ENCODE results near the gene PCP2. TPM values are rescaled to one million over a fixed set of nuclear protein-coding genes. Genes with fewer than 3 reads are reported as not detected.

The PCP2 gene
- polyA plus RNA-seq, 6 donors from 2014 or later: 0.64 to 0.76 (median 0.70) TPM; not detected in 2

DNA sequence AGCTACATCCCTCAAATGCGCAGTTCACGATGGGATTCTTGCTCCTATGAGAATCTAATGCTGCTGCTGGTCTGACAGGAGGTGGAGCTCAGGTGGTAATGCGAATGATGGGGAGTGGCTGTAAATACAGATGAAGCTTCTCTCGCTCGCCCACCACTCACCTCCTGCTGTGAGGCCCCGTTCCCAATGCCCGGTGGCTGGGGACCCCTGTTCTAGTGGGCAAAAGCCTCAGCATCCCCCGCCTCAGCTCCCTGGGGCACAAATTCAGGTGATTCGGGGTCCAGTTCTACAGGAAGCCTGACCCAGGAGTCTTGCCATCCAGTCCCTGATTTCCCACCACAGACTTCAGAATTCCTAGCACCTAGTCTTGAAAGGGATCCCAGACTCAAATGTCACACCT, 39.0 kb upstream of the PCP2 start:
- DNase-seq (no peak), ATAC-seq (ENCODE audit: low read depth in 2 of 2) (no peak)
- Mint-ChIP-seq H3K27me3 (peaks cover 39 to 74% (median 52%) of the 10 kb centered on the region in 3 donors), H3K4me1 (peaks cover 27 to 38% (median 32%) of the 10 kb centered on the region in 3 donors), H3K9me3 (peaks cover 0 to 10% (median 2%) of the 10 kb centered on the region in 7 donors), H3K36me3 (no peaks in the 10 kb centered on the region), H3K4me3 (no peak overlapping the region), H3K27ac (no peak overlapping the region)

DNA sequence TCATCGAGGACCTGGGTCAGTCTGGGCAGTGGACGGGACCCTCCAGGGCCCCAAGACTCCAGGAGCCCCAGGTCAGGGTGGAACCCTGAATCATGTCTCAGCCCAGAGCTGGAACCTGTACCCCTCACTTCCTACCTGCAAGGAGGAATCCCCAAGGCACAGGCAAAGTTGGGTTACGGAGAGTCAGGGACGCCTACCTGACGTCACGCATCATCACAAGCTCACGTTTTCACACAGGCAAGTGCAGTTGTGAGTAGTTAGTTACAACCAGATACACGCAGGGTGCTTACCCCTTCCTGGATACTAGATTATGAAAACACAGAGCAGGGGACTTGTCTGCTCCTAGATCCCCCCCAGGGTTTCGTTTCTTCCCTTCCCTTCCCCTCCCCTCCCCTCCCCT, 37.3 kb upstream of the PCP2 start:
- ATAC-seq (ENCODE audit: low read depth in 2 of 2): peak; percentile 17 to 29
- no peak for DNase-seq
- Mint-ChIP-seq H3K4me1 (peaks cover 13 to 21% (median 14%) of the 10 kb centered on the region in 3 donors), H3K27ac (no peak overlapping the region), H3K4me3 (peak overlapping the region in 4 of 8 donors; percentile 33 to 61 (median 54)), H3K27me3 (peaks cover 42 to 74% (median 52%) of the 10 kb centered on the region in 3 donors), H3K36me3 (no peaks in the 10 kb centered on the region), H3K9me3 (peaks cover 0 to 10% (median 2%) of the 10 kb centered on the region in 7 donors)

DNA sequence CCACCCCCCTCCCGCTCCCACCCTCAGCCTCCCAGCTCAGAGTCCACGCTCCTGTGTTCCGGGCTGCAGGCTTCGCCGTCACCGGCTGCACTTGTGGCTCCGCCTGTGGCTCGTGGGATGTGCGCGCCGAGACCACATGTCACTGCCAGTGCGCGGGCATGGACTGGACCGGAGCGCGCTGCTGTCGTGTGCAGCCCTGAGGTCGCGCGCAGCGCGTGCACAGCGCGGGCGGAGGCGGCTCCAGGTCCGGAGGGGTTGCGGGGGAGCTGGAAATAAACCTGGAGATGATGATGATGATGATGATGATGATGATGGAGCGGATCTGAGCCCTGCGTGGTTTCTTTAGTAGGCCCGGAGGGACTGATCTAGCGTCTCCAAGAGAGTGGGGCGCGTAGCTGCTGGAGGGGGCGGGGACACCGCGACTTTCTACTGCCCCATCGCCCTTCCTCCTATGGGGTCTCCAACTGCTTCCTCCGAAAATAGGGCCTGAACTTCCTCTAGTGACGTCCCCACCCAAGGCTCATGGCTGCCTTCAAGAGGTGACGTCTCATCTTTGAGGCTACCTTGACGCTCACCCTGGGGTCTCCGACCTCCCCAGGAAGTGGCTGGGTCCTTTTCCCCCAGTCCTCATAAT, 36.7 kb upstream of the PCP2 start:
- peaks cover 12 to 18% (median 12%) of the 10 kb centered on the region in 3 donors for H3K4me1 Mint-ChIP-seq
- peak overlapping the region; percentile 27 to 63 (median 58) for H3K4me3 Mint-ChIP-seq
- ATAC-seq (ENCODE audit: low read depth in 2 of 2): peak; percentile 52 to 65
- H3K27ac Mint-ChIP-seq: peak overlapping the region in 1 of 6 donors; percentile 83
- H3K27me3 Mint-ChIP-seq: peaks cover 43 to 74% (median 52%) of the 10 kb centered on the region in 3 donors
- H3K36me3 Mint-ChIP-seq: no peaks in the 10 kb centered on the region
- peaks cover 0 to 10% (median 2%) of the 10 kb centered on the region in 7 donors for H3K9me3 Mint-ChIP-seq
- DNase-seq: no peak

DNA sequence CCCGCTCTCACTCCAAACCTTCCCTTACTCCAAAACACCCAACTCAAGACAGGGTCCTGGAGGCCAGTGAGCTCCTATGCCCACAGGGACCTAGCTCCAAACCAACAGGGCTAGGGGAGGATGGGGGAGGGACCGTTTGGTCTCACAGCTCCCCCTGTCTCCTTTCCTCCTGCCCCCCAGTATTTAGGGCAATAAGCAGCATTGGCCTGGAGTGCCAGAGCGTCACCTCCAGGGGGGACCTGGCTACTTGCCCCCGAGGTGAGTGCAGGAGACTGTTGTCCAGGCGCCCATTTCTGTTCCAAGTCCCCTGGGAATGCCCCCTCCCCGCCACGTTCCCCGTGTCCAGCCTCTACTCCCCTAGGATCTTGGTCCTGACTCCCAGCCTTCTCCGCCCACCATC, 36.1 kb upstream of the PCP2 start:
- H3K27me3 Mint-ChIP-seq: peaks cover 42 to 72% (median 52%) of the 10 kb centered on the region in 3 donors
- H3K4me1 Mint-ChIP-seq: peaks cover 12 to 16% (median 12%) of the 10 kb centered on the region in 3 donors
- peaks cover 0 to 9% (median 2%) of the 10 kb centered on the region in 7 donors for H3K9me3 Mint-ChIP-seq
- peak overlapping the region in 2 of 6 donors; percentile 68 to 72 for H3K27ac Mint-ChIP-seq
- DNase-seq: no peak
- H3K4me3 Mint-ChIP-seq: peak overlapping the region in 3 of 8 donors; percentile 16 to 65 (median 61)
- H3K36me3 Mint-ChIP-seq: no peaks in the 10 kb centered on the region
- ATAC-seq (ENCODE audit: low read depth in 2 of 2): no peak

DNA sequence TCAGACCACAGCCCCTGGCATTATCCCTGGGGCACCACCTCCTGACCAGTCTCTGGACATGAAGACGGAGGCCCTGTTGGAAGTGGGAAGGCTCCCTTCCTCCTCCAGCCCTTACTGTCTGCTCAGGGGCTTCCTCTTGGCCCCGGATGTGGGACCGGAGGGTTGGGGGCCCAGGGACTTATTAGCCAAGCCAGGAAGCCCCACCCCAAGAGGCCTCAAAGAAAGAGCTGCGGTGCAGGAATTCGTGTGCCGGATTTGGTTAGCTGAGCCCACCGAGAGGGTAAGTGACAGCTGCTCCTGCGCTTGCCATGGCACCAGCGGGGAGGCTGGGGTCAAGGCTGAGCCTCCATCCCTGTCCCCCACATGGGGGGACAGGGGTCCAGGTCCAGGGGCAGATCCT, 35.3 kb upstream of the PCP2 start, which contains the start of gene RETN:
Gene RETN (plus strand): TSS at position 208 of the 400 bp plus-strand sequence. CDS start 278 bp downstream, outside the sequence.
- Mint-ChIP-seq H3K27me3 (peaks cover 34 to 64% (median 52%) of the 10 kb centered on the region in 3 donors), H3K27ac (peak within 1 kb of the TSS in 2 of 6 donors; percentile 68 to 72), H3K9me3 (peaks cover 0 to 1% (median 0%) of the 10 kb centered on the region in 7 donors), H3K36me3 (no peaks in the 10 kb centered on the region), H3K4me1 (peaks cover 9 to 12% (median 12%) of the 10 kb centered on the region in 3 donors), H3K4me3 (peak within 1 kb of the TSS in 4 of 8 donors; percentile 26 to 65 (median 56))
- ATAC-seq (ENCODE audit: low read depth in 2 of 2) (no peak), DNase-seq (no peak)

DNA sequence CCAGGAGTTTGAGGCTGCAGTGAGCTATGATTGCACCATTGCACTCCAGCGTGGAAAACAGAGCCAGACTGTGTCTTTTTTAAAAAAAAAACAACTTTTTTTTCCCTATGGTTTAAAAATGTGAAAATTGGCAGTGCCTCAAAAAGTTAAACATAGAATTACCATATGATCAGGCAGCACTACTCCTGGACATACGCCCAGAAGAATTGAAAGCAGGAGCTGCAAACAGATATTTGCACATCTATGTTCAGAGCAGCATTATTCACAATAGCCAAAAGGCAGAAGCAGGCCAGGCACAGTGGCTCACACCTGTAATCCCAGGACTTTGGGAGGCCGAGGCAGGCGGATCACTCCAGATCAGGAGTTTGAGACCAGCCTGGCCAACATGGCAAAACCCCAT, 31.6 kb upstream of the PCP2 start:
- Mint-ChIP-seq H3K27me3 (peaks cover 15 to 33% (median 22%) of the 10 kb centered on the region in 3 donors), H3K27ac (no peak overlapping the region), H3K4me3 (no peak overlapping the region), H3K9me3 (no peaks in the 10 kb centered on the region), H3K4me1 (peaks cover 2 to 6% (median 3%) of the 10 kb centered on the region in 3 donors), H3K36me3 (no peaks in the 10 kb centered on the region)
- no peak for DNase-seq
- ATAC-seq (ENCODE audit: low read depth in 2 of 2): no peak

DNA sequence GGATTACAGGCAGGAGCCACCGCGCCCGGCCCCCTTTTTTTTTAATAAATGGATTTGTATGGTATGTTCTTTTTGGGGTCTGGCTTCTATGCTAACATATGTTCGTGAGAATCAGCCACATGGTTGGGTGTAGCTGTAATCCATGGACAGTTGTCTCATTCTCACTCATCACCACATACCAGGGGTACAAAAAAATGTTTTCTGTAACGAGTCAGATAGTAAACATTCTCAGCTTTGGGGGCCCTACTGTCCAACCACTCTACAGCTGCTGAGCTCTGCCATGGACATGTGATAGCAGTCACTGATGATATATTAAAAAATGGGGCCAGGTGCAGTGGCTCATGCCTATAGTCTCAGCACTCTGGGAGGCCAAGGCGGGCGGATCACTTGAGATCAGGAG, 30.2 kb upstream of the PCP2 start:
- ATAC-seq (ENCODE audit: low read depth in 2 of 2) (no peak), DNase-seq (no peak)
- peaks cover 9 to 19% (median 10%) of the 10 kb centered on the region in 3 donors for H3K27me3 Mint-ChIP-seq
- H3K4me3 Mint-ChIP-seq: no peak overlapping the region
- H3K36me3 Mint-ChIP-seq: no peaks in the 10 kb centered on the region
- H3K27ac Mint-ChIP-seq: no peak overlapping the region
- H3K4me1 Mint-ChIP-seq: no peaks in the 10 kb centered on the region
- no peaks in the 10 kb centered on the region for H3K9me3 Mint-ChIP-seq

DNA sequence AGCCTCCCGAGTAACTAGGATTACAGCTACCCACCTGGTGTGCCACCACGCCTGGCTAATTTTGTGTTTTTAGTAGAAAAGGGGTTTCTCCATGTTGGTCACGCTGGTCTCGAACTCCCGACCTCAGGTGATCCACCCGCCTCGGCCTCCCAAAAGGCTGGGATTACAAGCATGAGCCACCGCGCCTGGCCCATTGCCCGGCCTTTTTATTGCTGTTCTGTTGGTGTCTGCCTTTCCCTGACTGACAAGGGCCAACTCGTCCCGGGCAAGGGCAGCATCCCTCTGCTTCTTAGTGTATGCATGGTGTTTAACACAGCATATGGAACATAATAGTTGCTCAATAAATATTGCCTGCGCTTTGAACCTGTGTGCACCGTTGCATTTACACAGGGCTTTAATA, 29.1 kb upstream of the PCP2 start:
- Mint-ChIP-seq H3K27me3 (peaks cover 10 to 14% (median 12%) of the 10 kb centered on the region in 3 donors), H3K27ac (no peak overlapping the region), H3K9me3 (no peaks in the 10 kb centered on the region), H3K4me3 (peak overlapping the region in 1 of 8 donors; percentile 22), H3K36me3 (no peaks in the 10 kb centered on the region), H3K4me1 (peaks cover 4 to 9% (median 6%) of the 10 kb centered on the region in 3 donors)
- DNase-seq: no peak
- no peak for ATAC-seq (ENCODE audit: low read depth in 2 of 2)

DNA sequence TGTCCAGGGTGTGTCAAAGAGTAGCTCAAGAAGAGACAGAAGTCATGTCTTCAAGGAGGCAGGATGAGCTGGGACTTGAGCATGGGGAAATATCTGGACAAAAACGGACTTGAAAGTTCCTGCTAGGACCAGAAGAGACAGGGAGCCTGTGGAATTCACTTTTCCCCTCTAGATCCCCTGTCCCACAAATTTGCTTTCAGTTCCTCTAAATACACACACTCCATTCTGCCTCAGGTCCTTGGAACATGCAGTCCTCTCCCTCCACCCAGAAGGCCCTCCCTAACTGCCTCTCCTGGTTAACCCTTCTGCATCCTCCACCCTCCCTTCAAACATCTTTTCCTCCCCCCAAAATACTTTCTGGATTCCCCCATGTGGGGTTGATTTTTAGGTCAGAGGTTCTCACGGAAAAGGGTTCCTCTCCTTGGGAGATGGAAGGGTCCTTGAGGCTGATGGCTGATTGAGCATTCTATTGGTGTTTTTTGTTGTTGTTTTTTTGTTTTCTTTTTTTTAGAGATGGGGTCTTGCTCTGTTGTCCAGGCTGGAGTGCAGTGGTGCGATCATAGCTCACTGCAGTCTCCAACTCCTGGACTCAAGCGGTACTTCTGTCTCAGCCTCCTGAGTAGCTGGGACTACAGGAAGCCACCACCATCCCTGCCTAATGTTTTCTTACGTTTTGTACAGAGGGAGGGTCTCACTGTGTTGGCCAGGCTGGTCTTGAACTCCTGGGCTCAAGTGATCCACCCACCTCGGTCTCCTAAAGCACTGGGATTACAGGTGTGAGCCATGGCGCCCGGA, 28.4 kb upstream of the PCP2 start:
- H3K27ac Mint-ChIP-seq: no peak overlapping the region
- peaks cover 4 to 13% (median 12%) of the 10 kb centered on the region in 3 donors for H3K4me1 Mint-ChIP-seq
- DNase-seq (no peak), ATAC-seq (ENCODE audit: low read depth in 2 of 2) (no peak)
- H3K36me3 Mint-ChIP-seq: no peaks in the 10 kb centered on the region
- H3K27me3 Mint-ChIP-seq: peaks cover 7 to 12% (median 8%) of the 10 kb centered on the region in 3 donors
- H3K9me3 Mint-ChIP-seq: no peaks in the 10 kb centered on the region
- H3K4me3 Mint-ChIP-seq: no peak overlapping the region

DNA sequence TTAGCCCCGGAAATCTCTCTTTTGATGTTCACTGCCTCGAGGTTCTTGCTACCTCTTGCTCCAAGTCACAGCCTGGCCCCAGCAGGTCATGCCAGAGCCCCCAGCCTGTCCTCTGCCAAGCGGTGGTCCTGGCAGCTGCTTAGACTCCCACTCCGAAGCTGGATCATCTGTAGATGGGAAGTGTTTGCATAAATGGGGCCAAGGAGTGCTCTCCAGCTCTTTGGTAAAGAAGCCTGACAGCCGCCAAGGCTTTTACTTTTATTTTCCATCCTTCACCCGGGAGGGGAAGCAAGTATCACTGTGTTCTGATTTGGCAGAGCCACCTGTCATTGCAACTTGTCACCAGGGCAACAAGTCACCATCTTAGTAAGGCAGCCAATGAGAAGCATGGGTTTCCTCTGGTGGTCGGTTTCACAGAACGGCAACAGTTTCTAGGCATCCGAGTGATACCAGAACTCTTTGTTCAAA, 24.7 kb upstream of the PCP2 start:
- peak overlapping the region; percentile 60 to 87 (median 78) for H3K4me3 Mint-ChIP-seq
- H3K36me3 Mint-ChIP-seq: no peaks in the 10 kb centered on the region

DNA sequence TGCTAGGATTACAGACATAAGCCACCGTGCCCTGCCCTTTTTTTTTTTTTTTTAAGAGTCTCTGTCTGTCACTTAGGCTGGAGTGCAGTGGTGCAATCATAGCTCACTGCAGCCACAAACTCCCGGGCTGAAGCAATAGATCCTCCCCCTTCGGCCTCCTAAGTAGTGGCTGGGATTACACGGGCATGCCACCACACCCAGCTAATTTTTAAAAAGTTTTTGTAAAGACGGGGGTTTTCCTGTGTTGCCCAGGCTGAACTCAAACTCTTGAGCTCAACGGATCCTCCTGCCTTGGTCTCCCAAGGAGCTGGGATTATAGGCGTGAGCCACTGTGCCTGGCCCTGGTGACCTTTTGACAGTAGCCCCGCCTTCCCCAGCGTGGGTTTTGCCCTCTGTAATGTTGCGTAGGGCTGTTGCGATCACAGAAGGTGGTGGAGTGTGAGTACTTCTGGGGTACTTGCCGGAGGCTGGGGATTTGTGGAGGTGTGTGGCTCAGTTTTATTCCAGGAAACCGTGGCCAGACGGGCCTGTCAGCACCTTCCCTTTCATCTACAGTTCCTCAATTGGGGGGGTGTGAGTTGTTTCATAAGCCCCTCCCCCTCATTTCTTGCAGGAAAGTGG, 23.7 kb upstream of the PCP2 start:
- H3K4me1 Mint-ChIP-seq: peaks cover 12 to 22% (median 21%) of the 10 kb centered on the region in 3 donors
- peak overlapping the region in 1 of 8 donors; percentile 41 for H3K4me3 Mint-ChIP-seq
- peaks cover 0 to 8% (median 5%) of the 10 kb centered on the region in 3 donors for H3K27me3 Mint-ChIP-seq
- peak overlapping the region in 2 of 6 donors; percentile 86 to 87 for H3K27ac Mint-ChIP-seq
- no peak for ATAC-seq (ENCODE audit: low read depth in 2 of 2)
- no peaks in the 10 kb centered on the region for H3K9me3 Mint-ChIP-seq
- H3K36me3 Mint-ChIP-seq: no peaks in the 10 kb centered on the region
- no peak for DNase-seq

More for the DNA sequence above, 24.7 kb upstream of the PCP2 start:
- ATAC-seq (ENCODE audit: low read depth in 2 of 2) (peak; percentile 100), DNase-seq (peak; percentile 81)
- peaks cover 4 to 15% (median 12%) of the 10 kb centered on the region in 3 donors for H3K4me1 Mint-ChIP-seq
- H3K27me3 Mint-ChIP-seq: peaks cover 0 to 5% (median 0%) of the 10 kb centered on the region in 3 donors
- peak overlapping the region; percentile 51 to 97 (median 85) for H3K27ac Mint-ChIP-seq
- no peaks in the 10 kb centered on the region for H3K9me3 Mint-ChIP-seq

DNA sequence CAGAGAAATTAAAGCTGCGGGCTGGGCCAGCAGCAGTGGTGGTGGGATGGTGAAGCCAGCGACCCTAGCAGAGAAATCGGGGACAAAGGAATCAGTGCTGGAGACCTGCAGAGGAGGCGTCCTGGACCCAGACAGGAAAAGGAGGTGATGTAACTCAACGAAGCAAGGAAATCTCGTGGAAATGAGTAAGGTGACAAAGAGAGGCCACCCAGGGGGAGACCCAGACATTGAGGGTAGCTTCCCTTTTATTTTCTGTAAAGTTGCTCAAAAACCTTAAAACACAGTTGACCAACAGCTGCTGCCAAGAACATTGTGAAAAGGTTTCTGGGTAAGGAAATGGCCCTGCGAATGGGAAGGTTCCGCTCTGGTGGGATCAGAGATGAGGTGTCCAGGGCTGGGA, 22.1 kb upstream of the PCP2 start:
- H3K9me3 Mint-ChIP-seq: no peaks in the 10 kb centered on the region
- peaks cover 0 to 10% (median 5%) of the 10 kb centered on the region in 3 donors for H3K27me3 Mint-ChIP-seq
- peaks cover 14 to 27% (median 25%) of the 10 kb centered on the region in 3 donors for H3K4me1 Mint-ChIP-seq
- H3K36me3 Mint-ChIP-seq: no peaks in the 10 kb centered on the region
- H3K4me3 Mint-ChIP-seq: peak overlapping the region in 2 of 8 donors; percentile 12 to 37
- H3K27ac Mint-ChIP-seq: peak overlapping the region in 2 of 6 donors; percentile 53 to 79
- ATAC-seq (ENCODE audit: low read depth in 2 of 2) (no peak), DNase-seq (no peak)

DNA sequence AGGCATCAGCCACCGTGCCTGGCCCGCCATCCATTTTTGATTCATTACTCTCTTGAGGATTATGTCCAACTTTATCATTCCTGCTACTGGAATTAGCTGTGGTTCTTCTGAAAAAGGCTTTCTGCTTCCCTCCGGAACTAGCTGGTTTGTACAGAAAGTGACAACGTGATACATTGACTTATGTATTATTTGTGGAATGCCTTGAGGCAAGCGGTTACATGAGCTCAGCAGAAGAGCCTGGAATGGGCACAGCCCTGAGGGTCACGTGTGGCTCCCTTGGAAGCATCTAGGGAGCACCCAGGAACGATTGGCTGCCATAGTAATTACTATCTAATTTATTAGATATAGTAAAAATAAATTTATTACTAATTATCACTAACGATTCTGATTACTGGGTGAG, 20.9 kb upstream of the PCP2 start:
- Mint-ChIP-seq H3K27me3 (peaks cover 0 to 10% (median 5%) of the 10 kb centered on the region in 3 donors), H3K36me3 (no peaks in the 10 kb centered on the region), H3K9me3 (no peaks in the 10 kb centered on the region), H3K4me3 (no peak overlapping the region), H3K4me1 (peaks cover 14 to 27% (median 25%) of the 10 kb centered on the region in 3 donors), H3K27ac (no peak overlapping the region)
- no peak for ATAC-seq (ENCODE audit: low read depth in 2 of 2)
- DNase-seq: no peak
